Measurements from ENCODE around the gene SYT5. TPM values are rescaled to one million over a fixed set of nuclear protein-coding genes. Genes with fewer than 3 reads are reported as not detected.

The SYT5 gene
- total and polyA plus RNA-seq, 2 experiments from 2014 or later = 0.98 to 1.4 TPM

DNA sequence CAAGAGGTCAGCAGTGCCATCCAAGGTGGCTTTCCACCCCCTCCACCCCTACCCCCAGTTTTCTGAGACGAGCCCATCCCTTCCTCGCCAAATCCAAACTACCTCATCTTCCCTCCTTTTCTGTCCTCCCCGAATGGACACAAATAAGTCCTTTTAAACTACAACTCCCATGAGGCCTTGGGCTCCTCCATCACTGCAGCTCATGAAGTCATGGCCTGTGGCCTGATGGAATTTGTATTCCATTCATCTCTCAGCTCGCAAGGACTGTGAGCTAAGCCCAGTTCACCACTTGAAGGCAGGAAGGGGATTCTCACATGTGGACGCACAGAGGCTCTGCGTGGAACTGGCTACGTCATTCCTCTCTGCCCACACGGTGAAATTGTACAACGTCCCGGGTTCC, 16.7 kb upstream of the SYT5 start:
- H3K27ac ChIP-seq = no peak overlapping the region
- TF ChIP-seq EZH2 (IDR thresholded peaks at IDR 0.05; ENCODE audit: borderline replicate concordance) = no peak
- TF ChIP-seq CTCF (IDR thresholded peaks at IDR 0.05; ENCODE audit: poor library complexity) = no peak
- TF ChIP-seq EZH2phosphoT487 (IDR thresholded peaks at IDR 0.05; ENCODE audit: low read depth, severe bottlenecking, unreplicated experiment) = no peak
- H3K79me2 ChIP-seq = no peaks in the 10 kb centered on the region
- no peak overlapping the region for H3K4me3 ChIP-seq
- WGBS (ENCODE audit: low lambda C conversion rate, missing lambda C conversion rate) = 89% methylated on average over 10 of the region's 10 CpGs
- no peaks in the 10 kb centered on the region for H3K36me3 ChIP-seq (replicated peaks; ENCODE audit: insufficient read depth, low read depth)
- no peaks in the 10 kb centered on the region for H3K9me3 ChIP-seq (ENCODE audit: low read depth)
- H3K4me1 ChIP-seq (ENCODE audit: insufficient read depth) = no peaks in the 10 kb centered on the region
- H3K4me2 ChIP-seq = no peak overlapping the region
- H2AFZ ChIP-seq = no peak overlapping the region
- peak; percentile 3 for DNase-seq (ENCODE audit: low spot score)
- no peaks in the 10 kb centered on the region for H3K9me2 ChIP-seq (replicated peaks; ENCODE audit: insufficient read depth)
- H4K20me1 ChIP-seq (ENCODE audit: insufficient read depth, poor library complexity, severe bottlenecking) = no peaks in the 10 kb centered on the region
- H3K27me3 ChIP-seq = no peaks in the 10 kb centered on the region

DNA sequence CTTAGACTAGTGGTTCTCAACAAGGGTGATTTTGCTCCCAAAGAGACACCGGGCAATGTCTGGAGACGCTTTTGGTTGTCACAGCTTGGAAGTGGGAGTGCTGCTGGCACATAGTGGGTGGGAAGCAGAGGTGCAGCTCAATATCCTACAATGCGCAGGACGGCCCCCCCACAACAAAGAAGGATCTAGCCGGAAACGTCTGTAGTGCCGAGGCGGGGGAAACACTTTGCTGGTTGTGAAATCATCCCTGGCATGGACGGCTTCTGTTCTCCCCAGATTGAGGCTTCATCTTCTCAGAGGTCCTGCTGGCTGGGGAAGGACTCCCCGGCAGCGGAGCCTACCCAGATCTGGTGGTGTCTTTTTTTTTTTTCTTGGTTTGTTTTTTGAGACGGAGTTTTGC, 13.4 kb upstream of the SYT5 start:
- Histone ChIP-seq H3K4me2 (no peak overlapping the region), H4K20me1 (ENCODE audit: insufficient read depth, poor library complexity, severe bottlenecking) (no peaks in the 10 kb centered on the region), H2AFZ (no peak overlapping the region), H3K27ac (no peak overlapping the region), H3K9me3 (ENCODE audit: low read depth) (no peaks in the 10 kb centered on the region), H3K79me2 (no peaks in the 10 kb centered on the region), H3K4me1 (ENCODE audit: insufficient read depth) (no peaks in the 10 kb centered on the region), H3K9me2 (replicated peaks; ENCODE audit: insufficient read depth) (no peaks in the 10 kb centered on the region), H3K36me3 (replicated peaks; ENCODE audit: insufficient read depth, low read depth) (no peaks in the 10 kb centered on the region), H3K27me3 (no peaks in the 10 kb centered on the region), H3K4me3 (no peak overlapping the region)
- DNase-seq (ENCODE audit: low spot score) = no peak
- TF ChIP-seq EZH2phosphoT487 (IDR thresholded peaks at IDR 0.05; ENCODE audit: low read depth, severe bottlenecking, unreplicated experiment) (no peak), CTCF (IDR thresholded peaks at IDR 0.05; ENCODE audit: poor library complexity) (no peak), EZH2 (IDR thresholded peaks at IDR 0.05; ENCODE audit: borderline replicate concordance) (no peak)
- WGBS (ENCODE audit: low lambda C conversion rate, missing lambda C conversion rate) = 91% methylated on average over 12 of the region's 12 CpGs

DNA sequence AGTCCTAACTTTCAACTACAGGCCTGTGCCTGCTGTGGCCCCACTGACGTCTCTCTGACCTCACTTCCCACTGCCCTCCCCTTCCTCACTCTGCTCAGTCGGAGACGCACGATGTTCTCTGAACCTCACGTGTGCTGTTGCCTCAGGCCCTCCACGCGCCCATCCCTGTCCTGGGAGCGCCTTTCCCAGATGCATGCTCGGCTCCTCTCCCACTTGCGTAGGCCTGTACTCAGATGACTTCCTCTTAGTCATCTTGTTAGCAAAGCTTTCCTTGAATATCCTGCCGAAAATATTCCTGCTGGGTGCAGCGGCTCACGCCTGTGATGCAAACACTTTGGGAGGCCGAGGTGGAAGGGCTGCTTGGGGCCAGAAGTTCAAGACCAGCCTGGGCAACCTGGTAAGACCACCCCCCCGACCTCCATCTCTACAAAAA, 9.3 kb upstream of the SYT5 start:
- Histone ChIP-seq H3K4me2 (no peak overlapping the region), H3K4me3 (no peak overlapping the region), H3K4me1 (ENCODE audit: insufficient read depth) (no peaks in the 10 kb centered on the region), H3K27ac (no peak overlapping the region), H3K36me3 (replicated peaks; ENCODE audit: insufficient read depth, low read depth) (no peaks in the 10 kb centered on the region), H2AFZ (no peak overlapping the region), H3K79me2 (no peaks in the 10 kb centered on the region), H4K20me1 (ENCODE audit: insufficient read depth, poor library complexity, severe bottlenecking) (no peaks in the 10 kb centered on the region), H3K27me3 (no peaks in the 10 kb centered on the region), H3K9me2 (replicated peaks; ENCODE audit: insufficient read depth) (no peaks in the 10 kb centered on the region), H3K9me3 (ENCODE audit: low read depth) (no peaks in the 10 kb centered on the region)
- no peak for DNase-seq (ENCODE audit: low spot score)
- TF ChIP-seq EZH2phosphoT487 (IDR thresholded peaks at IDR 0.05; ENCODE audit: low read depth, severe bottlenecking, unreplicated experiment) (no peak), CTCF (IDR thresholded peaks at IDR 0.05; ENCODE audit: poor library complexity) (no peak), EZH2 (IDR thresholded peaks at IDR 0.05; ENCODE audit: borderline replicate concordance) (no peak)
- WGBS (ENCODE audit: low lambda C conversion rate, missing lambda C conversion rate) = 66% methylated on average over 15 of the region's 15 CpGs

DNA sequence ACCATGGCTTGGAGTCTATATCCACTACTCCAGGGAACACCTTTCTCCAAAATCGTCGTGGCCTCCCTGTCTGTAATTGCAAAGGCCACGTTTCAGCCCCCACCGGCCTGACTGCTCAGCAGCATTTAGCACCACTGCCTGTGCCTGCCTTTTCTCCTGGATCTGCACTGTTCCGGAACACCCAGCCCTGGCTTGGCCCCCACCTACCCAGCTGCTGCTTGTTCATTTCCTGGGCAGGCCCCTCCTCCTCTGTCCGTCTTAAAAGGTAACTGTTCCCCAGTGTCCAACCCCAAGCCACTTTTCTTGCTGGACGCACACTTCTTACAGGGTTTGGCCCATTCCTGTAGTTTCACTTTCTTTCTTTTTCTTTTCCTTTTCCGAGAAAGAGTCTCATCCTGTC, 8.5 kb upstream of the SYT5 start:
- Histone ChIP-seq H3K4me2 (no peak overlapping the region), H4K20me1 (ENCODE audit: insufficient read depth, poor library complexity, severe bottlenecking) (no peaks in the 10 kb centered on the region), H3K9me2 (replicated peaks; ENCODE audit: insufficient read depth) (no peaks in the 10 kb centered on the region), H3K4me3 (no peak overlapping the region), H3K27ac (no peak overlapping the region), H3K27me3 (no peaks in the 10 kb centered on the region), H3K9me3 (ENCODE audit: low read depth) (no peaks in the 10 kb centered on the region), H3K79me2 (no peaks in the 10 kb centered on the region), H3K36me3 (replicated peaks; ENCODE audit: insufficient read depth, low read depth) (no peaks in the 10 kb centered on the region), H3K4me1 (ENCODE audit: insufficient read depth) (no peaks in the 10 kb centered on the region), H2AFZ (no peak overlapping the region)
- no peak for DNase-seq (ENCODE audit: low spot score)
- 79% methylated on average over 8 of the region's 8 CpGs for WGBS (ENCODE audit: low lambda C conversion rate, missing lambda C conversion rate)
- TF ChIP-seq CTCF (IDR thresholded peaks at IDR 0.05; ENCODE audit: poor library complexity) (no peak), EZH2phosphoT487 (IDR thresholded peaks at IDR 0.05; ENCODE audit: low read depth, severe bottlenecking, unreplicated experiment) (no peak), EZH2 (IDR thresholded peaks at IDR 0.05; ENCODE audit: borderline replicate concordance) (no peak)

Measured in hepatocyte (in vitro differentiated cells).